Spleen (tissue), 11 donors: ENCODE data around the gene P2RY13. TPM values are rescaled to one million over a fixed set of nuclear protein-coding genes. Genes with fewer than 3 reads are reported as not detected.
A peak's percentile ranks its signal among the peaks of the same experiment; 100 is the strongest.

ENCODE experiments used
- DNase-seq: peaks from one replicate; pipeline ENCODE4 v3.0.0-alpha.2; 2020
- H3K27ac ChIP-seq, 8 donors: fragments of 200-600 bp; sonication (generic) in 7 of 8; 1 replicate in 4 of 8; 2 replicates in 4 of 8; pipeline versions ENCODE4 v1.5.0 to v1.8.0; 2016 to 2021; ENCODE audit warnings: inconsistent platforms in 4 of 8, mild to moderate bottlenecking in 4 of 8, moderate library complexity in 1 of 8
- H3K27me3 ChIP-seq, 7 donors: fragments of 200-600 bp; sonication (generic) in 6 of 7; replicated peaks in 1 of 7; 1 replicate in 4 of 7; 2 replicates in 3 of 7; pipeline versions ENCODE4 v1.5.0 to v1.8.0; 2016 to 2021; ENCODE audit warnings: inconsistent platforms in 3 of 7, mild to moderate bottlenecking in 1 of 7
- H3K36me3 ChIP-seq, 6 donors: fragments of 200-600 bp; sonication (generic) in 5 of 6; 1 replicate in 4 of 6; 2 replicates in 2 of 6; pipeline versions ENCODE4 v1.5.0 to v1.8.0; 2016 to 2021; ENCODE audit warnings: inconsistent platforms in 2 of 6
- H3K4me1 ChIP-seq, 6 donors: fragments of 200-600 bp; sonication (generic) in 5 of 6; 1 replicate in 3 of 6; 2 replicates in 3 of 6; pipeline versions ENCODE4 v1.5.0 to v1.8.0; 2016 to 2021; ENCODE audit warnings: inconsistent platforms in 3 of 6
- H3K4me3 ChIP-seq, 8 donors: fragments of 200-600 bp; sonication (generic) in 7 of 8; 1 replicate in 4 of 8; 2 replicates in 4 of 8; pipeline versions ENCODE4 v1.5.0 to v1.8.0; 2016 to 2021; ENCODE audit warnings: inconsistent platforms in 4 of 8, mild to moderate bottlenecking in 4 of 8, moderate library complexity in 2 of 8
- H3K9me3 ChIP-seq, 8 donors: fragments of 200-600 bp; sonication (generic) in 7 of 8; 1 replicate in 4 of 8; 2 replicates in 4 of 8; pipeline versions ENCODE4 v1.5.0 to v1.8.0; 2016 to 2021; ENCODE audit warnings: inconsistent platforms in 4 of 8
- CTCF ChIP-seq, 11 experiments: fragments of 200-600 bp in 7 of 11; fragments of 450-650 bp in 4 of 11; sonication (generic) in 4 of 11; IDR thresholded peaks in 8 of 11; conservative IDR thresholded peaks in 3 of 11; 1 replicate in 7 of 11; 2 replicates in 4 of 11; pipeline versions ENCODE4 v1.4.0 to v1.8.0; 2016 to 2021; ENCODE audit warnings: antibody characterized with exemption in 11 of 11, inconsistent platforms in 4 of 11, mild to moderate bottlenecking in 1 of 11
- POLR2A ChIP-seq, 3 donors: fragments of 450-650 bp; IDR thresholded peaks; one replicate each; pipeline ENCODE4 v1.5.1; 2017; ENCODE audit warnings: antibody characterized with exemption in 3 of 3, mild to moderate bottlenecking in 1 of 3
- POLR2AphosphoS5 ChIP-seq, 3 donors: sonication (generic); formaldehyde crosslinking; IDR thresholded peaks; one replicate each; pipeline ENCODE4 v1.5.1; 2017; ENCODE audit warnings: antibody characterized with exemption in 3 of 3
- WGBS, 5 donors: extraction: QIAGEN DNeasy Blood & Tissue Kit in 3 of 5; methylation state at CpG; one replicate each; pipeline versions ENCODE4 v1.1.5 to v1.1.7; 2013 to 2018; 5-methylcytosine and 5-hydroxymethylcytosine counted together
- intact Hi-C: fragments of 100-400 bp; cut with DNase I; formaldehyde crosslinking; loops from one replicate; pipeline ENCODE4 v1.15.0; 2023; ENCODE audit warnings: low total_unique reads
- polyA plus RNA-seq, 3 donors: library from polyadenylated mRNA; stranded (reverse); fragments of 200-250 nt; gene quantifications; one replicate each; pipeline ENCODE4 v1.2.1, GENCODE V29; 2013
- total RNA-seq, 7 donors: library from RNA; depleted of rRNA in 3 of 7; stranded (reverse); fragments of >200 nt in 3 of 7; fragmentation: NEBNext Ultra II Directional in 4 of 7; extraction: Animal tissue kit (Norgen Biotek cat#: 25700) in 4 of 7; gene quantifications; one replicate each; pipeline versions ENCODE4 v1.1.0 to v1.2.1, GENCODE V29; 2016 to 2021
- donor health status: healthy with polysubstance abuse.
- donor health status: DM: no; HTN: no; CAD: no; lungs with moderate emphysema.
- donor health status: DM: no; HTN: no; CAD: no.
- donor health status: Bipolar disorder and iron deficiency.
- donor health status: healthy.
- donor health status: DM: no; HTN: no; CAD: no.
- donor health status: DM: yes; HTN: yes; CAD: no.

P2RY13 gene
- total and polyA plus RNA-seq, 10 donors, result 7.1 to 78.3 (median 39.2) TPM

- Histone ChIP-seq H3K4me1 (peaks cover 0 to 33% (median 10%) of the 10 kb centered on the region in 6 donors), H3K36me3 (no peaks in the 10 kb centered on the region), H3K9me3 (no peaks in the 10 kb centered on the region), H3K27me3 (no peaks in the 10 kb centered on the region), H3K4me3 (no peak overlapping the region), H3K27ac (peak overlapping the region in 4 of 8 donors; percentile 2 to 41 (median 20))
- DNase-seq, result no peak
- 20 to 34% (median 32%) methylated on average over 2 of the region's 2 CpGs for WGBS, 5 donors
- TF ChIP-seq POLR2AphosphoS5 (IDR thresholded peaks at IDR 0.05) (no peak), CTCF (IDR thresholded peaks at IDR 0.05 in 8 of 11, conservative IDR thresholded peaks at IDR 0.05 in 3 of 11) (no peak), POLR2A (IDR thresholded peaks at IDR 0.05) (no peak)
- intact Hi-C loops, result no loop called here
Measured at GRCh38 chr3:151356794-151357462, 27.6 kb upstream of the P2RY13 start.

DNA sequence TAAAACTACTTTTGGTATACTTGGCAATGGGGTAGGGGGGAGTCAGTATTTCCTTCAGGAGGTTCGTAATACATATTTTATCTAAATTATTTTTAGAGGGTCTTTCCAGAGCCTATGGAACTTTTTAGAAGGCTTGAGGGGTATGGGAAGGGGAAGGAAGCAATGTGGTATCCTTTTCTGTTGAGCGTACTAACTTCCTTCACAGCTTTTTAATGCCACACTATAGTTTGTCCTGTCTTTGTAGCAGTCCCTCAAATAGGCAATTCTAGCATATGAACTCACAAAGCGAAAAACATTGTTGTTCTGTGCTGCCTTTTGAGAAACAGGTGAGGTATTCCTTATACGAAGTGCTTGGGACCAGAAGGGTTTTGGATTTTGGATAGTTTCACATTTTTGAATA, 22.3 kb upstream of the P2RY13 start:
- peak overlapping the region; percentile 22 to 92 (median 69) for H3K27ac ChIP-seq
- no peaks in the 10 kb centered on the region for H3K27me3 ChIP-seq
- no peak for TF ChIP-seq POLR2AphosphoS5 (IDR thresholded peaks at IDR 0.05)
- no peak for TF ChIP-seq CTCF (IDR thresholded peaks at IDR 0.05 in 8 of 11, conservative IDR thresholded peaks at IDR 0.05 in 3 of 11)
- no peak for TF ChIP-seq POLR2A (IDR thresholded peaks at IDR 0.05)
- intact Hi-C loops, result no loop called here
- no peaks in the 10 kb centered on the region for H3K9me3 ChIP-seq
- 43 to 59% (median 54%) methylated on average over 4 of the region's 4 CpGs for WGBS, 5 donors
- H3K4me1 ChIP-seq, result peaks cover 0 to 69% (median 12%) of the 10 kb centered on the region in 6 donors
- peak overlapping the region in 1 of 8 donors; percentile 36 for H3K4me3 ChIP-seq
- H3K36me3 ChIP-seq, result no peaks in the 10 kb centered on the region
- no peak for DNase-seq

DNA sequence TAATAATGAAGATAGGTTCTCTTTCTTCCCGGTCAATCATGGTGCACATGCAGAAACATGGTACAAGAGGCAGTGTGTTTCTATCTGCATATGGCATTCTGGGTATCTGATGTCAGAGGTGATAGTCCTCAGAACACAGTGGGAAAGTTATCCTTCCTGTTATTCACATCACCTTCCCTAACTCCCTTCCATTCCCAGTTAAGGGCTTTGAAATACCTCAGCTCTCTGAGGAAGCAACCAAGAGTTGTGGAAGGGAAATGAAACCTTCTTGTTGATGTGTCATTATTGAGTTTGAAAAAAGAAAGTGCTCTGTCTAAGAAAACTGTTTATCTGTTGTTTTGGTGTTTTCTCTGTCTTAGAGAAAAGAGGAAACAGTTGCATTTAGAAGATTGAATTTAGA, 21.9 kb upstream of the P2RY13 start:
- peak overlapping the region in 1 of 8 donors; percentile 36 for H3K4me3 ChIP-seq
- no peak for TF ChIP-seq POLR2A (IDR thresholded peaks at IDR 0.05)
- TF ChIP-seq POLR2AphosphoS5 (IDR thresholded peaks at IDR 0.05), result no peak
- TF ChIP-seq CTCF (IDR thresholded peaks at IDR 0.05 in 8 of 11, conservative IDR thresholded peaks at IDR 0.05 in 3 of 11), result no peak
- peak overlapping the region; percentile 22 to 92 (median 69) for H3K27ac ChIP-seq
- DNase-seq, result no peak
- intact Hi-C loops, result no loop called here
- WGBS, 5 donors, result 91 to 96% (median 92%) methylated on average over 1 of the region's 1 CpG
- H3K27me3 ChIP-seq, result no peaks in the 10 kb centered on the region
- H3K9me3 ChIP-seq, result no peaks in the 10 kb centered on the region
- no peaks in the 10 kb centered on the region for H3K36me3 ChIP-seq
- H3K4me1 ChIP-seq, result peaks cover 0 to 69% (median 12%) of the 10 kb centered on the region in 6 donors

DNA sequence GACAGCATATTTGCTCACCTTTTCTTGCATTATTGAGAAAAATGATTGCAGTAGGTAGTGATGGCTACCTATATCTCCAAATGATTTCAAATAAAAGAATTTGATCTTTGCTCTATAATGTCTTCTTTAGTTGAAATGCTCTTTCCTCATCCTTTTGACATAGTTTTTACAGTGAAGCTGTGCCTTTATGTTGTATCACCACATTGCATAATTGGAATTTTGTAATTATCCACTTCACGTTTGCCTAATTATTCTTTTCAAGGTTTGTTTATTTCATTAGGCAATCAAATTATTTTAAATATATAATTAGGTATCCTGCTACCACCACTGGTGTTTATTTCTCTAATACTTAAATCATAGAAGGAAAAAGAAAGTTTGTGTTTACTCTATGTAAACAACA, 21.3 kb upstream of the P2RY13 start:
- Histone ChIP-seq H3K9me3 (no peaks in the 10 kb centered on the region), H3K4me3 (no peak overlapping the region), H3K36me3 (no peaks in the 10 kb centered on the region), H3K27ac (peak overlapping the region in 6 of 8 donors; percentile 62 to 92 (median 72)), H3K27me3 (no peaks in the 10 kb centered on the region), H3K4me1 (peaks cover 0 to 75% (median 12%) of the 10 kb centered on the region in 6 donors)
- intact Hi-C loops, result no loop called here
- DNase-seq, result no peak
- WGBS, 5 donors, result 34 to 94% (median 67%) methylated on average over 1 of the region's 1 CpG
- TF ChIP-seq POLR2A (IDR thresholded peaks at IDR 0.05), result no peak
- TF ChIP-seq CTCF (IDR thresholded peaks at IDR 0.05 in 8 of 11, conservative IDR thresholded peaks at IDR 0.05 in 3 of 11), result no peak
- TF ChIP-seq POLR2AphosphoS5 (IDR thresholded peaks at IDR 0.05), result no peak
